Panc1 (cell line): ENCODE data around the gene PDE1C. TPM values are rescaled to one million over a fixed set of nuclear protein-coding genes. Genes with fewer than 3 reads are reported as not detected.

Experiments
- ATAC-seq: fragments of 200-7000 bp; cut with Tn5 transposase; 2 replicates; pipeline ENCODE4 v1.9.1; 2020; ENCODE audit warnings: mild to moderate bottlenecking, moderate library complexity
- BruUV-seq: library from RNA; stranded (reverse); fragments of 400-500 nt; replicated peaks from 2 replicates; lab custom pipeline; 2021; lab: Mats Ljungman, UMichigan
- CTCF ChIA-PET: fragments of 300-600 bp; sonication (Branson Sonifier 250); formaldehyde crosslinking; loops from one replicate; lab custom pipeline; 2022; ENCODE audit warnings: antibody characterized with exemption; lab: Charles Lee
- POLR2A ChIA-PET: fragments of 300-600 bp; sonication (Branson Sonifier 250); formaldehyde crosslinking; loops from one replicate; lab custom pipeline; 2022; ENCODE audit warnings: antibody characterized with exemption; lab: Charles Lee
- DNase-seq: peaks from one replicate; pipeline ENCODE4 v3.0.0-alpha.2; 2010; ENCODE audit warnings: low read depth, low spot score
- H3K27ac ChIP-seq: 2 replicates; pipeline ENCODE4 v1.5.1; 2011; ENCODE audit warnings: mild to moderate bottlenecking, low read length, inconsistent platforms
- H3K27me3 ChIP-seq: fragments of 200-500 bp; sonication (Bioruptor generic); 2 replicates; pipeline ENCODE4 v1.6.0; 2014; ENCODE audit warnings: low read length, inconsistent platforms; ENCODE audit not compliant: control insufficient read depth, insufficient read depth
- H3K36me3 ChIP-seq: fragments of 200-500 bp; sonication (Bioruptor generic); 2 replicates; pipeline ENCODE4 v1.5.1; 2014; ENCODE audit warnings: inconsistent platforms, mild to moderate bottlenecking, low read length, moderate library complexity; ENCODE audit not compliant: control insufficient read depth, insufficient read depth
- H3K4me1 ChIP-seq: 2 replicates; pipeline ENCODE4 v1.5.1; 2011; ENCODE audit warnings: inconsistent platforms, mild to moderate bottlenecking, low read length, moderate library complexity; ENCODE audit not compliant: control insufficient read depth, insufficient read depth
- H3K4me3 ChIP-seq, 2 experiments: 2 replicates each; pipeline ENCODE4 v1.5.1; 2011 to 2012; ENCODE audit warnings: low read depth in 2 of 2, low read length in 2 of 2, mild to moderate bottlenecking in 2 of 2, inconsistent platforms in 1 of 2, moderate library complexity in 1 of 2
- H3K9me3 ChIP-seq: fragments of 200-500 bp; sonication (Bioruptor generic); 2 replicates; pipeline ENCODE4 v1.5.1; 2014; ENCODE audit warnings: low read depth, mild to moderate bottlenecking, inconsistent platforms, low read length, moderate library complexity; ENCODE audit not compliant: control insufficient read depth, insufficient read depth
- CTCF ChIP-seq: fragments of 450-650 bp; IDR thresholded peaks from 2 replicates; pipeline ENCODE4 v1.5.1; 2017; ENCODE audit warnings: mild to moderate bottlenecking
- POLR2AphosphoS5 ChIP-seq: IDR thresholded peaks from 2 replicates; pipeline ENCODE4 v1.6.1; 2012; ENCODE audit warnings: mild to moderate bottlenecking, low read depth, low read length, moderate library complexity
- REST ChIP-seq, 2 experiments: IDR thresholded peaks; 2 replicates each; pipeline ENCODE4 v1.6.1; 2011 to 2012; ENCODE audit warnings: low read depth in 2 of 2, control low read depth in 1 of 2, low read length in 1 of 2, mild to moderate bottlenecking in 1 of 2, moderate library complexity in 1 of 2; ENCODE audit not compliant: insufficient read depth in 1 of 2
- SIN3A ChIP-seq: IDR thresholded peaks from 2 replicates; pipeline ENCODE4 v1.6.1; 2012; ENCODE audit warnings: low read depth, mild to moderate bottlenecking, low read length, moderate library complexity, borderline replicate concordance; ENCODE audit not compliant: insufficient read depth
- TCF7L2 ChIP-seq: IDR thresholded peaks from 2 replicates; pipeline ENCODE4 v1.6.1; 2011; ENCODE audit warnings: mild to moderate bottlenecking, low read depth, low read length, inconsistent platforms
- in situ Hi-C: cut with HindIII; loops from 2 replicates; pipeline ENCODE4 v1.10.0; 2016; ENCODE audit warnings: low sequenced_read_pairs, low pct_unique_long_range_greater_than_20kb
- intact Hi-C: fragments of 100-400 bp; cut with micrococcal nuclease; formaldehyde crosslinking; loops from one replicate; pipeline ENCODE4 v1.10.0; 2022; ENCODE audit not compliant: unreplicated experiment
- total RNA-seq: library from RNA; stranded (reverse); gene quantifications from one replicate; pipeline ENCODE4 v1.2.1, GENCODE V29; 2021; ENCODE audit not compliant: unreplicated experiment

The PDE1C gene
- total RNA-seq, 1 experiment from 2014 or later, result not detected

- DNase-seq, result no peak
- POLR2A ChIA-PET, result no interaction called here
- Histone ChIP-seq H3K27me3 (peaks cover 14% of the 10 kb centered on the region), H3K4me3 (no peak overlapping the region), H3K4me1 (no peaks in the 10 kb centered on the region), H3K36me3 (no peaks in the 10 kb centered on the region), H3K9me3 (no peaks in the 10 kb centered on the region), H3K27ac (no peak overlapping the region)
- CTCF ChIA-PET, result no interaction called here
- no peak for TF ChIP-seq CTCF
- intact Hi-C loops (no loop called here), in situ Hi-C loops (no loop called here)
- ATAC-seq, result no peak
- no TSS peak for BruUV-seq
Observed at GRCh38 chr7:32075612-32076011, 5.4 kb upstream of the PDE1C start.

GRCh38 chr7:32074787-32075585 is 4.8 kb upstream of the PDE1C start:
- ChIA-PET POLR2A (no interaction called here), CTCF (no interaction called here)
- Histone ChIP-seq H3K27ac (no peak overlapping the region), H3K27me3 (peaks cover 14% of the 10 kb centered on the region), H3K4me3 (no peak overlapping the region), H3K36me3 (no peaks in the 10 kb centered on the region), H3K9me3 (no peaks in the 10 kb centered on the region), H3K4me1 (no peaks in the 10 kb centered on the region)
- ATAC-seq, result no peak
- in situ Hi-C loops, result no loop called here
- intact Hi-C loops, result loop anchor here (5.0 kb wide), 1 partner anchor 127 kb away; no protein-coding TSS in a partner anchor
- no TSS peak for BruUV-seq
- no peak for DNase-seq
- TF ChIP-seq CTCF (no peak), SIN3A (no peak), TCF7L2 (no peak), REST (IDR thresholded peaks at IDR 0.05; ENCODE audit: insufficient read depth in 1 of 2, low read depth in 2 of 2, low read length in 1 of 2) (no peak), POLR2AphosphoS5 (no peak)
